Measurements from ENCODE around the gene HNRNPR. TPM values are rescaled to one million over a fixed set of nuclear protein-coding genes. Genes with fewer than 3 reads are reported as not detected.
A peak's percentile ranks its signal among the peaks of the same experiment; 100 is the strongest.
"Not testable (repeated sequence)": the region's sequence is repeated elsewhere in the genome, so short reads cannot be mapped to it uniquely, and the experiment has no call there.

HNRNPR gene
- 59.3 TPM for total RNA-seq
- long read RNA-seq, full-length matches to known transcripts: 17 of 50 reads
- long read RNA-seq, partial matches to known transcripts: 0 of 50 reads
- long read RNA-seq, other reads (novel, unspliced or antisense): 33 of 50 reads

DNA sequence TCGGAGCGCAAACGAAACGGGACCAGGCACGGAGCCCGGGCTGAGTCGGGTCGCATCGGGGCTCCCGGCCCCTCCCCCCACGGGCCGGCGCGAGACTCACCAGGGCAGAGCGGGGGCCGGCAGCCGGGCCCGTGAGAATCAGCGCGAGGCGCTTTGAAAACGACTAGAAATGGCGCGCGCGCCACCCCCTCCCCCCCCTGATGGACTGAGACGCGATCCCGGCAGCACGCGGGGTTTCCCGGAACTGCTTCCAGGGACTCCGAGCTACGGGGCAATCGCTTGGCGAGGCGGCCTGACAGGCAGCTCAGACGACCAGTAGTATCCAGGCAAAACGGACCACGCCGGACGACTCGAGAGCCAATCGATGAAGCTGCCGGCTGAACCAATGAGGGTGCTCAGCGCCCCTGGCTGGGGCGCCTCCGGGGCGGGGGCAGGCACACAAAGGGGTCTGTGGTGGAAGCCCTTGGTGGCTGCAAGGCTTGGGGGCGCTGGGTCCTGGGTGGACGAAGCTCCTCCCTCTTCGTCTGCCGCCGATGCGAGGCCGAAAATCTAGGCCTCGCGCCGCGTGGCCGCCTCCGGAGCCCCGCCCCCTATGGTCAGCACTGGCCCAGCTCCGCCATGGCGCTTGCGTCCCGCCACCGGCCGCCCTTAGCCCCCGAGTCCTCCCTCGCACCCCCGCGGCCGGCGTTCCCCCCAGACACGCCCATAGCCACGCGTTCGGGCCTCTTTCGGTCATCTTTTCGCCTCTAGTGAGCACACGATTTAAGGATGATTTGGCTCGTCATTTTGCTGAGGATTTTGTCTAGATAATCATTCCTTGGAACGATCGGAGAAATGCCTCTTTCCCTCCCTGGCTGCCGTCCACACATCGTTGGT lies at the start of gene HNRNPR:
Gene HNRNPR (minus strand): TSS at position 174 of the 876 bp plus-strand sequence. CDS start 3,276 bp downstream, outside the sequence.
- intact Hi-C loops (cut with DNase I): loop anchor here (1.0 to 10.0 kb wide), 4 partner anchors 24 to 190 kb away; partner anchors contain the start of genes ASAP3 and E2F2
- ATAC-seq: peak; percentile 98
- DNase-seq (ENCODE audit: missing footprints): peak; percentile 100

DNA sequence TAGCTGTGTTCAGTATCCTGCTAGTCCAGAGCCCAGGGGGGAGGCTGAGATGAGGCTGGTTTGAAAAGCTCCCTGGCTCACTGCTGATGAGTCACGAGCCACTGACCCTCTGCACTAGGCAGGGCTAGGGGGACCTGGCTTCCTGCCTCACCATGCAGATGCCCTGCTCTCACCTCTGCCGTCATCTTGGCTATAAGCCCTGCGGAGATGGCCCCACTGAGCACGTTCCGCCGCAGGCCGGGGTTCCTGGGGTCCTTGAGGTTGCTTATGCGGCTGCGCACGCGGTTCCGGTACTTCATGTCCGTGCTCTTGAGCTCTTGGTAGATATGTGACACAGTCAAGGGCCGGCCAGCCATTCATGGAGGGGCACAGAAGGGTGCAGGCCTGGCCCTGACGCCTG lies 49.6 kb upstream of the HNRNPR start:
- intact Hi-C loops (cut with DNase I): loop anchor here (2.0 kb wide), 1 partner anchor 23 kb away; no protein-coding TSS in a partner anchor
- ATAC-seq (peak; percentile 73), DNase-seq (ENCODE audit: missing footprints) (peak; percentile 85)

DNA sequence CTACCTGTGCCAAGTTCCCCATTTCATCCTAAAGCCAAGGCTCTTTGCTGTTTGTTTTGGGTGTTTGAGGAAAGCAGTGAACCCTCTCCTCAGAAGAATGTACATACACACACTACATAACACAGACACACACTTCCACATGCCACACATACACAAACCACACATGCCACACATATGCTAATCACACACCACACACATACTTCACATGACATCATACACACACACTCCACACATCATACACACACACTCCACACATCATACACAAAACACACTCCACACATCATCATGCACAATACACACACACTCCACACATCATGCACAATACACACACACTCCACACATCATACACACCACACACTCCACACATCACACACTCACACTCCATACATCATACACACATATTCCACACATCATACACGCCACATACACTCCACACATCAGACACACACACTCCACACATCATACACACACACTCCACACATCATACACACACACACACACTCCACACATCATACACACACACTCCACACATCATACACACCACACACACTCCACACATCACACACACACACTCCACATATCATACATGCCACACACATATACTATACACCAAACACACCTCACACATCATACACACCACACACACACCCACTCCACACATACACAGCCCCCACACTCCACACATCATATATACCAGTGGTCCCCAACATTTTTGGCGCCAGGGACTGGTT lies 48.2 kb upstream of the HNRNPR start:
- no peak for ATAC-seq
- intact Hi-C loops (cut with DNase I): no loop called here

DNA sequence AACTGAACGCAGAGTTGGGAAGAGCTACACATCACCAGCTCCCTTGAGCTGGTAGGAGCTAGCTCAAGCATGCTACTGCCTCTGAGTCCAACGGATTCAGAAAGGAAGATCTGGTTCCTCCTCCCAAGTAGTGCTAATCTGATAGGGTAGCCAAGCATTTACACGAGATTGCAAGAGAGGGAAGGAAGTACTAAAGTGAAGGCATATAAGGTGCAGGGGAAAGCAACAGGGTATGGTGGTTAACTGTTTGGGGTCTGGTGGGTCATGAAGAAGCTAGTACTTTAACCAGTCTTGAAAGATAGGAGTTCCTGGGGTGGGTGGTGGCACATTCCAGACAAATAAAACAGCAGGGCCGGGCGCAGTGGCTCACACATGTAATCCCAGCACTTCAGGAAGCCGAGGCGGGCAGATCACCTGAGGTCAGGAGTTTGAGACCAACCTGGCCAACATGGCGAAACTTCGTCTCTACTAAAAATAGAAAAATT lies 45.8 kb upstream of the HNRNPR start:
- intact Hi-C loops (cut with DNase I): no loop called here
- DNase-seq (ENCODE audit: missing footprints): no peak
- ATAC-seq: no peak

More for the DNA sequence above, 48.2 kb upstream of the HNRNPR start:
- DNase-seq (ENCODE audit: missing footprints): no peak

DNA sequence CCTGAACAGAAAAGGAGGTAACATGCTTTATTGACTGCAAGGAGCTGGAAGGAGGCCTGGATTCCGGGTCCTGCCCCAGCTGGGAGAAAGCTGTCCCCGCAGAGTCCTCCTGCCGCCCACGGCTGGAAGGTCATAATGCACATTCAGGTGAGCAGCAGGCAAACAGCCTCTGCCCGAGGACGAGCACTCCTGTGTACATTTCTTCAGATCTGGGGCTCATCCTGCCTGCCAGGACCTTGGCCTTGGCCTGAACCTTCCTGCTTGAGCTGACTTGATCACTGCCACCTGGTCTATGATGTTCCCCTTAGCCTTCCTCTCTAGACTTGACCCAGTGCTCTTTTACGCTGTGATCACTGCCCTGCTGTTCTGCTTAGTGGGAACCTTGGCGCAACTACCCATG lies 43.4 kb upstream of the HNRNPR start:
- DNase-seq (ENCODE audit: missing footprints) (no peak), ATAC-seq (no peak)
- intact Hi-C loops (cut with DNase I): no loop called here

DNA sequence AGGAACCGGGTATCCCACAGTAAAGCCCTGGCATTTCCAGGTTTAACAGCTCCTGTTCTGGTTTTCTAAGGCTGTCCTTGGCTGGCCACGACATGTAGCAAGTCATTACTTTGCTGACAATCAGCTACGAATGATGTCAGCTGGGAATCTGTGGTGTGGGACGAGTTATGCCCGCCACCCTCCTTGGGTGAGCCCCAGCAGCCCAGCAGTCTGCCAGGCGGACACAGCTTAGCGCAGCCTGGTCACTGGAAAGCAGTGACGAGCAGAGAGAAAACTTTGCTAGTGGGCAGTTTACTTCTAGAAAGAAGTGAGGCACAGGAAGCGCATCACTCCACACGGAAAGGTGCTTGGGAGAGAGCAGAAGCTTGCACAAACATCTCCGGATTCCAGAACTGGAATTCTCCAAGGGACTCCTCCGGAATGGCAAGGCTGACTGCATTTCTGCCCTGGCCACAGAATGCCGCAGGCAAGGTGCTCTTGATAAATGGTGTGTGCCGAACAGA lies 41.1 kb upstream of the HNRNPR start:
- ATAC-seq (no peak), DNase-seq (ENCODE audit: missing footprints) (no peak)
- intact Hi-C loops (cut with DNase I): no loop called here

DNA sequence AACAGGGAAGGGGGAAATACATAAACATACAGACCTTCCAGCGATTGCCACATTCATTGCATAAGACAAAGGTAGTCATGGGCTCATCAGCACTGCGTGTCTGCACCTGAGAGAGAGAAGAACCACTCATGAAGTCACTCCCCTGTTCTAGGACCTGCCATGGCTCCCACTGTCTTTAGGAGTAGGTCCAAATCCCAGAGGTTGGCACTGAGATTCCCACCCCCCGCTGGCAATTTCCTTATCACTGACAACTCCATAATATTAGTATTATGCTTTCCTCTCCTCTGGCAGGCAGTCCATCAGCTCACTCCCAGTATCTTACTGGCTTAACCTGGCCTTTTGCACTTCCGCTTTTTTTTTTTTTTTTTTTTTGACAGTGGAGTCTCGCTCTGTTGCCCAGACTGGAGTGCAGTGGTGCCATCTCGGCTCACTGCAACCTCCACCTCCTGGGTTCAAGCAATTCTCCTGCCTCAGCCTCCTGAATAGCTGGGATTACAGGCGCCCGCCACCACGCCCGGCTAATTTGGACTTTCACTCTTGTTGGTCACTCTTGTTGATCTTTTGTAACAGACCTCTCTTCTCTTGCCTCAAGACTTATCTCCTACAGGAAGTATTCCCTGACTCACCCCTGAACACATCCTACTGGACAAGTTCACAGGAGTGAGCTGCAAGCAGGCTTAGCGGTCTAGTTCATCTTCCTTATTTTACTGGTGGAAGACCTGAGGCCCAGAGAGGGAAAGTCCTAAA lies 40.4 kb upstream of the HNRNPR start:
- ATAC-seq (no peak), DNase-seq (ENCODE audit: missing footprints) (no peak)
- intact Hi-C loops (cut with DNase I): no loop called here

DNA sequence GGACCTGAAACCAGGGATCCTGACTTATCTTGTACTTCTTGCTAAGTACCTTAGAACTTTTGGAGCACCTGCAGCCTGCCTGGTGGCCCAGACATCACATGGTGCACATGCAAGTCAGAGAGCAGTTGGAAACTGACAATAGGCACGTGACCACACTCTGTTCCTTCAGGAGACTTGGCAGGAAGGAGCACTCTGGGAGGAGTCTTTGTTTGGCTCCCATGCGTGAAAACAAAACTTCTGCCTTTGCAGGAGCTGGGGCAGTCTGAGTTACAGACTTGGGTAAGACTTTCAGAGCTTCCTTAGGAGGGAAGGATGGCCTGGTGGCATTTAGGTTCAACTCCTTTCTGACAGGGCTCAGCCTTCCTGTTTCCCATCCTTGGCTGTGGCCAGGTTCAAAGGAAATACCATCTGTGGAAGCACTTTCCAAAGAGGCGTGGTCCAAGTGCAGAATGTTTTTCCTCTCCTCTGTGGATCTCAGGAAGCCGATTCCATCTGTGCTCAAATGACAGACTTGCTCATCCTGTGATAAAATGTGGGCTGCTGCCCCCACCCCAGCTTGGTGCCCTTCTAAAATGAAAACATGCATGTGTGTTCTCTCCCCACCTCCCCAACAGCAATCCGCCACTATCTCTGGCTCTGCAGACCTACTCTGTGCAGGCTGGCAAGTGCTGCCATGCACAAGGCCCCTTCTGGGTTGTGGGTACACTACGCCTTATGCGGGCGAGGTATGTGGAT lies 39.7 kb upstream of the HNRNPR start:
- intact Hi-C loops (cut with DNase I): no loop called here
- ATAC-seq (peak; percentile 65), DNase-seq (ENCODE audit: missing footprints) (no peak)

DNA sequence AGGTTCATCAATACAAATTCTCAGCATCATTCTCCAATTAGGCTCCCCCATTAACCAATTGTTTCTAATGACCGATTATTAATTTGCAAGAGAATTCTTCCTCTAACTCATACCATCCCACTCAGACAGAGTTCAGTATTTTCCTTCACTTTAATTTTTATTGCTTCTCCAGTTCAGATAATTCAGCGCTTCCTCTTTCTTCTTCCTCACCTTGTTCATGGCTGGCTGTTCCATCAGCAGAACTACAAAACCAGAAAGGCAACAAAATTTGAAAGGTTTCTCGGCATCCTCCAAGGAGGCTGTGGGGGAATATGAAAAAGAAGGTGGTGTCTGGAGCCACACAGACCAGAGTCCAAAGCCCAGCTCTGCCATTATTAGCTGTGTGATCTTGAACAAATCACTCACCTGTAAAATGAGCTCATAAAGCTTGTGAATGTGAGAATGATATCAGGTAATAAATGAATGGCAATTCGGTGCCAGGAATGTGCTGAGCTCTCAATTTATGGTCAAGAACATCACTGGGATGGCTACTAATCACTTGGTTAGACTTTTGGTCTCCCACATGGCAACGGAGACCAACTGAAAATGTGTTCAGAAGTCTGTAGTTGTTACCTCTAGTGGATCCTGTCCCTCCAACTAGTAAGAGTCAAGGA lies 37.3 kb upstream of the HNRNPR start:
- intact Hi-C loops (cut with DNase I): no loop called here
- ATAC-seq: no peak

DNA sequence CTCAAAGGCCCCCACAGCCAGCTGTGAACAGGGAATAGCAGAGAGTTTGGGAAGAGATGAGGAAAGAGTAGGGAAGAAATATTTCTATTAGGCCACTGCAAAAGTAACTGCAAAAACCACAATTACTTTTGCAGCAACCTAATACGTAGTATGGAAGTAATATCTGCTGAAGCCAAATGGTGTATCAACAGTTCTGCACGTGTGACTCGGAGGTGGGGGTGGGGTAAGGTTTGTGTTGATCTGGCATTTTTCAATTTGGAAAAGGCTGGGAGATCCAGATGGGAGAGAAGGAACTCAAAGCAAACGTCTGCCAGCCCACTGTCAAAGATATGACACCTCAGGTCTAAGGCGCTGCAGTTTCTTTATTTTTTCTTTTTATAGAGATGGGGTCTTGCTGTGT lies 36.6 kb upstream of the HNRNPR start:
- ATAC-seq: no peak
- DNase-seq (ENCODE audit: missing footprints): no peak
- intact Hi-C loops (cut with DNase I): no loop called here

More for the DNA sequence above, 37.3 kb upstream of the HNRNPR start:
- no peak for DNase-seq (ENCODE audit: missing footprints)

DNA sequence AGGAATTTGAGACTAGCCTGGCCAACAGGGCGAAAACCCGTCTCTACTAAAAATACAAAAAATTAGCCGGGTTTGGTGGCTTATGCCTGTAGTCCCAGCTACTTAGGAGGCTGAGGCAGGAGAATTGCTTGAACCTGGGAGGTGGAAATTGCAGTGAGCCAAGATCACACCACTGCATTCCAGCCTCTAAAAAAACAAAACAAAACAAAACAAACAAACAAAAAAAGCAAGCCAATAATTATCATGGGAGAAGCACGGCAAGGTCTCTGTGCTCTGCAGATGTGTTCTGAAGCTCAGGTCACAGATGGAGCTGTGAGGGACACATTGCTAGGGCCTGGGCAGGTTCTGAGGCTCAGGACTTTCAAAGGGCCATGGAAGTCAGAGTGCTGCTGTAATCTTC lies 36.2 kb upstream of the HNRNPR start:
- intact Hi-C loops (cut with DNase I); ATAC-seq; DNase-seq (ENCODE audit: missing footprints): not testable (repeated sequence)

DNA sequence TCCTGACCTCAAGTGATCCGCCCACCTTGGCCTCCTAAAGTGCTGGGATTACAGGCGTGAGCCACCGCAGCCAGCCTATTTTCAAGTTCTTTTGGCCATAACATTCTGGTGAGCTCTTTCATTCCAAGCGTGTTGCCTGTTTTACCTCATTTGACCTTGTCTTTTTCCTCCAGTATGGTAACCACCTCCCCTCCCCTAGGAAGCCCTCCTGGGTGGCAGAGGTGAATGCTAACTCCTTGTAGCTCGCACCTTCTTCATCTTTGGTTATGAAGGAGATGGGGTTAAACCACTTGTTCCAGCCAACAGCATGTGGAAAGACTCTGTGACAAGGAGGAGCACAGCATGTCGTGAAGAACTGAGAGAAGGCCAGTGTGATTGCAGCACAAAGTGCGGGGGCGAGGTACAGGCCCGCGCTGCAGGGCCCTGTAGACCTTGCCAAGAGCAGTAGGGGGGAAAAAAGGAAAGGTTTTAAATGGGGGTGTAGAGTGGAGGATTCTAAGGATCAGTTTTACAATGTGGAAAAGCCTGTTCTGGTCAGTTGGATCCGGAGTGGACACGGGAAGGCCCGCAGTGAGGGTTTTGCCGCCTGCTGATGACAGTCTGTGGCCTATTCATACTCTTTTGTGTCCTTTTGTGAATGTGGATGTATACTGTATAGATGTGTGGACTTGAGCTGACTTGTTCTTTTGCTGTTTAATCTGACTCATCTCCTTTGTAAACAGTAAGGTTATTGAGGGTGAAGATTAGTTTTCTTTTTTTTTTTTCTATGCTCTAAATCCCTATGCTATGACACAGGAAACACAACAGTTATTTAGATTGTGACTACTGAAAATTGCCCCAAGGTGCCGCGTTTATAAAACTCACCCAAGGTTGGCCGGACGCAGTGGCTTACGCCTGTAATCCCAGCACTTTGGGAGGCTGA lies 33.1 kb upstream of the HNRNPR start:
- ATAC-seq: peak; percentile 83

DNA sequence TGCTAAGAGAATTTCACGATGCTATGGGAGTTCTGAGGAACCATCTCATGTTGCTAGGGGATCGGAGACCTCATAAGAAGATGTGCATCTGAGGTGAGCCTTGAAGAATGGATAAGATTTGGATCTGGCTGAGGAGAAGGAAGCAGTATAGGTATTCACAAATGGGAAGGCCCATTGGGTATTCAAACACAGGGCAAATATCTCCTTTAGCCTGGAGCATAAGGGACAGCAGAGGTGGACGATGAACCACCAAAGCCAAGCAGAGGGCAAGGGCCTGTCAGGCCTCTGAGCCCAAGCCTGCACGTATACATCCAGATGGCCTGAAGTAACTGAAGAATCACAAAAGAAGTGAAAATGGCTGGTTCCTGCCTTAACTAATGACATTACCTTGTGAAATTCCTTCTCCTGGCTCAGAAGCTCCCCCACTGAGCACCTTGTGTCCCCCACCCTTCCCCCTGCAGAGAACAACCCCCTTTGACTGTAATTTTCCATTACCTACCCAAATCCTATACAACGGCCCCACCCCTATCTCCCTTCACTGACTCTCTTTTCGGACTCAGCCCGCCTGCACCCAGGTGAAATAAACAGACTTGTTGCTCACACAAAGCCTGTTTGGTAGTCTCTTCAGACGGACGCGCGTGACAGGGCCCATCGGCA lies 30.1 kb upstream of the HNRNPR start:
- ATAC-seq; intact Hi-C loops (cut with DNase I); DNase-seq (ENCODE audit: missing footprints): not testable (repeated sequence)

More for the DNA sequence above, 33.1 kb upstream of the HNRNPR start:
- DNase-seq (ENCODE audit: missing footprints): no peak
- intact Hi-C loops (cut with DNase I): no loop called here

DNA sequence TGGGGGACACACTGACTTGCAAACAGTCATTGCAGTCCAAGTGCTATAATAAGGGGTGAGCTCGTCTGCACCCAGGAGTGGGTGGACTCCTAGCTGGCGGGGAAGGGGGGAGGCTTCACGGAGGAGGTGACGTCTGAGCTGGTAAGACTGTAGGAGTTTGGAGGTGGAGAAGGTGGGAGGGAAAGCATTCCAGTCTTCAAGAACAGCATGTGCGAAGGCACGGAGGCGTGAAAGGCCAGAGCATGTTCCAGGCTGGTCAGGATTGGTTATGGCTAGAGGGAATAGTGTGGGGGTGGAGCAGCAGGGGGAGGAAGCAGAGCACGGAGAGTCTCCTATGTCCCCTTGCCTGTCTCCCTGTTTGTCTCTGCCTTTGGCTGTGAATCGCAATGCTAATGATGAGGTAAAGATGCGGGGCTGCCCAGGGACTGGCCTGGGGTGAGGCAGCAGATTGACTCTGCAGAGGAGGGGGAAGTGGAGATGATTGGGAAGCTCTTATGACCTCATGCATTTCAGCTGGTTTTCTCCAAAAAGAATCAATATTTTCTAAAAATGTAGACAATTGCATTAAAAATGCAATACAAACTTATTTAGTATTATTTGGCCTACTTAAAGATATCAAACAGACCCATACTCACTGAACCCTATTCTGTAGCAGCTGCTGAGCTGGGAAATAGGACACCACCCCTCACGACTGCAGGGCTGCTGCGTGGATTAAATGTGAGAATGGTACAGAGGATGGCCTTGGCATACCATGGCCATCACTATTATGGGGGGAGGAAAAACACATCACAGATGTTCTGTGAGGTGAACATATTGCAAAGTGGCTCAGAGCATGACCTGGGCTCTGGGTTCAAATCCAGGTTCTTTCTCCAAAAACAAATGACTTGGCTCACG lies 28.1 kb upstream of the HNRNPR start:
- ATAC-seq (no peak), DNase-seq (ENCODE audit: missing footprints) (no peak)
- intact Hi-C loops (cut with DNase I): loop anchor here (2.0 kb wide), 1 partner anchor 23 kb away; no protein-coding TSS in a partner anchor

Data from Right ventricle myocardium inferior (tissue), 1 donor.